UCSD-AML1 (cell line): Measurements from ENCODE around the gene PTPRR.

ENCODE experiments used
- DNase-seq: peaks from one replicate; lab custom pipeline; 2025; ENCODE audit not compliant: unreplicated experiment; lab: John Stamatoyannopoulos, UW

PTPRR gene

GRCh38 chr12:70709022-70709421 is 211.5 kb downstream of the PTPRR start:
- DNase-seq: no peak

- DNase-seq: no peak
Observed at GRCh38 chr12:70706611-70707010, 213.9 kb downstream of the PTPRR start.

GRCh38 chr12:70698345-70698744 is 222.2 kb downstream of the PTPRR start:
- no peak for DNase-seq

GRCh38 chr12:70695361-70696023 is 225.0 kb downstream of the PTPRR start:
- DNase-seq: no peak

- no peak for DNase-seq
Observed at GRCh38 chr12:70692681-70693288, 227.8 kb downstream of the PTPRR start.

GRCh38 chr12:70691018-70691672 is 229.4 kb downstream of the PTPRR start:
- DNase-seq: no peak

- DNase-seq: no peak
Observed at GRCh38 chr12:70686907-70687306, 233.6 kb downstream of the PTPRR start.

GRCh38 chr12:70686299-70686698 is 234.2 kb downstream of the PTPRR start:
- no peak for DNase-seq

- DNase-seq: no peak
Observed at GRCh38 chr12:70683976-70684375, 236.6 kb downstream of the PTPRR start.

- DNase-seq: no peak
Observed at GRCh38 chr12:70671698-70672097, 248.8 kb downstream of the PTPRR start.

- DNase-seq: no peak
Observed at GRCh38 chr12:70670948-70671347, 249.6 kb downstream of the PTPRR start.

- no peak for DNase-seq
Observed at GRCh38 chr12:70667253-70667652, 253.3 kb downstream of the PTPRR start.

GRCh38 chr12:70666364-70666763 is 254.2 kb downstream of the PTPRR start:
- DNase-seq: no peak

GRCh38 chr12:70664465-70664881 is 256.1 kb downstream of the PTPRR start:
- no peak for DNase-seq

GRCh38 chr12:70663838-70664237 is 256.7 kb downstream of the PTPRR start:
- no peak for DNase-seq

GRCh38 chr12:70661466-70662161 is 258.9 kb downstream of the PTPRR start:
- DNase-seq: no peak

- DNase-seq: peak; percentile 17
Observed at GRCh38 chr12:70660620-70661219, 259.8 kb downstream of the PTPRR start.

- no peak for DNase-seq
Observed at GRCh38 chr12:70660002-70660604, 260.4 kb downstream of the PTPRR start.

- no peak for DNase-seq
Observed at GRCh38 chr12:70659077-70659606, 261.4 kb downstream of the PTPRR start.

- DNase-seq: no peak
Observed at GRCh38 chr12:70657616-70658286, 262.8 kb downstream of the PTPRR start.
